NCI-H748 treated with DMSO at 0.1 percent for 48 hours (cell line): Measurements from ENCODE around the gene MPZ.
"Not testable (repeated sequence)": the region's sequence is repeated elsewhere in the genome, so short reads cannot be mapped to it uniquely, and the experiment has no call there.

Experiments
- DNase-seq: peaks from one replicate; lab custom pipeline; 2025; lab: John Stamatoyannopoulos, UW

MPZ gene

GRCh38 chr1:161255302-161255701 is 54.5 kb downstream of the MPZ start:
- not testable (repeated sequence) for DNase-seq
